GM19099 (cell line): ENCODE data around the gene PHACTR4.

ENCODE experiments used
- POLR2A ChIP-seq: IDR thresholded peaks from 3 replicates; pipeline ENCODE4 v1.6.1; 2011; ENCODE audit warnings: low read depth; ENCODE audit not compliant: insufficient read length; ENCODE audit errors: extremely low read depth

The PHACTR4 gene

DNA sequence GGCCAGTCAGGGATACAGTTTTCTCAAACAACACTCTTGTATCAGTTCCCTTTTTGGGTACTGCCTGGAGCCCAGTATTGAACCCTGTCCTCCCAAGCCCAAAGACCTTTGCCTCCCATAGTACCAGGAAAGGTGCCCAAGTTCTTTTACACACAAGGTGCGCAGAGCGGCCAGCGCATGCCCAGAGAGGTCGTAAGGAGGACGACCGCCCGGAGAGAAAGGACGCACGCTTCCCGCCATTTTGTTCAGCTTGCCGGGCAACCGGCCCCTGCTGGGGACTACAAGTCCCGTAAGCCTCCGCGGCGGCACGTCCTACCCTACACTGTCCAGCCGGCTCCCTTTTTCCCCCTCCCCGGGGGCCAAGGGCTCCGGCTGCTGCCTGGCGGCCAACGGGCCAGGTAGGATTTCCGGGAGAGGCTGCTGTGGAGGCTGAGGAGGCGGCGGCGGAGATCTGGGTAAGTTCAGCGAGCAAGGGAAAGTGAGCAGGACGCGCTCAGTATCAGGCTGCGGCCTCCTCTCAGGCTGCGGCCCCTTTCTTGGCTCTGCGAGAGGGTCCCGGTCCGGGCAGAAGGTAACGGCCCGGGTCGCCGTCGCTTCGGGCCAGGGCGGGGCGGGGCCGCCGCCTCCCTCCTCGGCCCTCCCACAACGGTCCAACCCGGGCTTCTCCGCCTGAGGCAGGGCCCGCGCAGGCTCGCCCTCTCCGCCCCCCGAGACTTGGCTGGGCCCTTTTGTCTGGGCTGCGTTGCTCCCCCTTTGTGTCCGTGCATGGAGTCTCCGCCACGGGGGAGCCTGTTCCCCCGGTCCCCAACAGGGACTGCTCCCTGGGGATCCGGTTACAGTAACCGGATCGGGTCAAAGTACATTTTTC is at the start of gene PHACTR4:
Gene PHACTR4, plus strand, starts transcription at position 370 of the 868 bp plus-strand sequence. CDS start 37,708 bp downstream, outside the sequence.
- TF ChIP-seq POLR2A = peak; percentile 76

DNA sequence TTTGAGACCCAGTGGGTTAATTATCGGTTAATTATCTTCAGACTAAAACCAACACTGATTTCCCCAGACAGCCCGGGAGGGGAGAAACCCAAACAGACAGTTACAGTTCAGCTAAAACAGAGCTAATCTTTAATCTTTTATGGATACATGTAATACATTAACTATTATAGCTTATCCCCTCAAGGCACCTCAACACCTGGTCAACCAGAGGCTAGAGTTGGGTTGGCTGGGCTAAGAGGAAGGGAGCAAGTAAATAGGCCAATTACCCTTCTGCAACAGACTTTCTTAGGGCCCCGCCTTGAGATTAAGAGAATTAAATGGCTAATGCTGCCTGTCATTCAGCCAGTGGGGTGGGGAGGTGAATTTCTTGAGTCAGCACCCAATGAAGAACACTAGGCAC is 47.3 kb upstream of the PHACTR4 start:
- TF ChIP-seq POLR2A = no peak

DNA sequence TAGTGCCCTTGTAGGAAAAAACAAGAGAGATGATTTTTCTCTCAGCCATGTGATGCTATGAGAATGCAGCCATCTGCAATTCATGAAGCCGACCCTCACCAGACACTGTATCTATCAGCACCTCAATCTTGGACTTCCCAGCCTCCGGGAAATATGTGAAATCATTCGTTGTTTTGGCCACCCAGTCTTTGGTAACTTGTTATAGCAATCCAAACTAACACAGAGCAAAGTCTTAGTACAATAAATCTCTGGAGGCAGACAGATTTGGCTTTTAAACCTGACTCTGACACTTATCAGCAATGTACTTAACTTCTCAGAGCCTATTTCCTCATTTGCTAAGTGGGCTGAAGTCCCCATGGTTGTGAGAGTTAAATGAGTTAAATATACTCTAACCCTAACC is 45.8 kb upstream of the PHACTR4 start:
- no peak for TF ChIP-seq POLR2A

DNA sequence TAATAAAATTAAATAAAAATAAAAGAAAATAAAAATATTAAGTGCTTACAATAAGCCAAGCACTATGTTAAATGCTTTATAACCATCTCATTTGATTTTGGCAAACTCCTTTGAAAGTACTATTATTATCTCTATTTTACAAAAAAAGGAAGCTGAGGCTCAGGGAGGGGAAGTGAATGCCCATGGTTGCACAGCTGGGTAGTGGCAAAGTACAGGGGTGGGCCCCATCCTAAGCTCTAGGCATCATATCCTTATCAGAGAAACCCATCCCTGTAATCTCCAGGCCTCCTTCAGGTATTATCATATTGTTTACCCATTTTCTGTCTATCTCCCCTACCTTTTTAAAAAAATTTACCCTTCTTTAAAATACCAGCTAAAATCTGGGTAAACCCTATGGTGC is 43.0 kb upstream of the PHACTR4 start:
- TF ChIP-seq POLR2A = no peak

DNA sequence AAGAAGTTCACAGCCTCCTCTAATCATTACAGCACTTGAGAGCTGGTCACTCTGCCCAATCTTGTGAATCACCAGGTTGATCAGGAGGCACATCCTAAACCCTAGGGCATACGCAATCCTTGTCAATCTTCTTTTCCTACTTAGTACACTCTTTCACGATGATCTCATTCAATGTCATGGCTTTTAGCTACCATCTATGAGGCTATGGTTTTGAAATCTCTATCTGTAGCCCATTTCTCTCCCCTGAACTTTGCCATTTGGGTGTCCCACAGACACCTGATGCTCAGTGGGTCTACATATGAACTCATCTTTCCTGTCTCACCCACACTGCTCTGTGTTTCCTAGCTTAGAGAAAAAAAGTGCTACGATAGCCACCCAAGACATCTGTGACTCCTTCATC is 42.6 kb upstream of the PHACTR4 start:
- no peak for TF ChIP-seq POLR2A

DNA sequence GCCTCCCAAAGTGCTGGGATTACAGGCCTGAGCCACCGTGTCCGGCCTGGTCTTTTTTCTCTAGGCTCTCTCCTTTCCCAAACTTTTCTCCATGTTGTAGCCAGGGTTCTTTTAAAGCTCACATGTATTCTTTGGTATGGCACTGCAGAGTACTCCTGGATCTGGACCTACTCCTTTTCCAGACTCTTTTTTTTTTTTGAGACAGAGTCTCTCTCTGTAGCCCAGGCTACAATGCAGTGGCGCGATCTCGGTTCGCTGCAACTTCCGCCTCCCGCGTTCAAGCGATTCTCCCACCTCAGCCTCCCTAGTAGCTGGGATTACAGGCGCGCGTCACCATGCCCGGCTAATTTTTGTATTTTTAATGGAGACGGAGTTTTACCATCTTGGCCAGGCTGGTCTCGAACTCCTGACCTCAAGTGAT is 41.3 kb upstream of the PHACTR4 start:
- no peak for TF ChIP-seq POLR2A

DNA sequence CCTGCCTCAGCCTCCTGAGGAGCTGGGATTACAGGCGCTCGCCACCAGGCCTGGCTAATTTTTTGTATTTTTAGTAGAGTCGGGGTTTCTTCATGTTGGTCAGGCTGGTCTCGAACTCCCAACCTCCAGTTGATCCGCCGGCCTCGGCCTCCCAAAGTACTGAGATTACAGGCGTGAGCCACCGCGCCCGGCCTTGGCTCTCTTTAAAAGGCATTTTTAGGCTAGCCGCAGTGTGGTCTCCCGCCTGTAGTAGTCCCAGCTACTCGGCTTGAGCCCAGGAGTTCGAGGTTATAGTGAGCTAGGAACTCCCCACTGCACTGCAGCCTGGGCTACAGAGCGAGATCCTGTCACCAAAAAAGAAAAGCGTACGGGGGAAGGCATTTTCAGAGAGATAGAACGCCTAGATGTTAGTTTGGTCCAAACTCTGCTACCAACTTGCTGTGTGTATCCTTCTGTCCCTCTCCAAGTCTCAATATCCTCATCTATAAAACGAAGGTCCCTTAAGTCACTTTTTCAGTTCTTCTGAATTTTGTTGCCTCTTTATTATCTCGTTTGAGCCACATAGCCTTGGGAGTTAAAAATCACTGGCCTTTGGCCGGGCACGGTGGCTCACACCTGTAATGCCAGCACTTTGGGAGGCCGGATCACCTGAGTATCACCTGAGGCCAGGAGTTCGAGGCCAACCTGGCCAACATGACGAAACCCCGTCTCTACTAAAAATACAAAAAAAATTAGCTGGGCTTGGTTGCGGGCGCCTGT is 40.0 kb upstream of the PHACTR4 start:
- no peak for TF ChIP-seq POLR2A

DNA sequence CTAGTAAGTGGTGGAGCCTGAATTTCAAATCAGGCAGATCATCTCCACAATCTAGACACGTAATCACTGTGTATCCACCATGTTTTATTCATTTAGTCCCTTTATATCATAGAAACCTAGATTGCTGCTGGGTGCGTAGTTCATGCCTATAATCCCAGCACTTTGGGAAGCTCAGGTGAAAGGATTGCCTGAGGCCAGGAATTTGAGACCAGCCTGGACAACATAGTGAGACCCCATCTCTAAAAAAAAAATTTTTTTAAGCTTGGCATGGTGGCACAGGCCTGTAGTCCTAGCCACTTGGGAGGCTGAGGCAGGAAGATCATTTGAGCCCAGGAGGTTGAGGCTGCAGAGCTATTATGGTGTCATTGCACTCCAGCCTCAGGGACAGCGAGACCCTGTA is 30.6 kb upstream of the PHACTR4 start:
- no peak for TF ChIP-seq POLR2A

DNA sequence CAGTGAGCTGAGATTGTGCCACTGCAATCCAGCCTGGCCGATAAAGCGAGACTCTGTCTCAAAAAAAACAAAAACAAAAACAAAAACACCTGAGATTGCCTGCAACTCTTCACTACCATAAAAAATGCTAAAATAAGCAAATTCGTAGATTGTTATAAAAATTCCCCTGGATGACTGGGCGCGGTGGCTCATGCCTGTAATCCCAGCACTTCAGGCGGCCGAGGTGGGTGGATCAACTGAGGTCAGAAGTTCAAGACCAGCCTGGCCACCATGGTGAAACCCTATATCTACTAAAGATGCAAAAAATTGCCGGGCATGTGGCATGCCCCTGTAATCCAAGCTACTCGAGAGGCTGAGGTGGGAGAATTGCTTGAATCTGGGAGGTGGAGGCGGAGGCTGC is 30.0 kb upstream of the PHACTR4 start:
- no peak for TF ChIP-seq POLR2A

DNA sequence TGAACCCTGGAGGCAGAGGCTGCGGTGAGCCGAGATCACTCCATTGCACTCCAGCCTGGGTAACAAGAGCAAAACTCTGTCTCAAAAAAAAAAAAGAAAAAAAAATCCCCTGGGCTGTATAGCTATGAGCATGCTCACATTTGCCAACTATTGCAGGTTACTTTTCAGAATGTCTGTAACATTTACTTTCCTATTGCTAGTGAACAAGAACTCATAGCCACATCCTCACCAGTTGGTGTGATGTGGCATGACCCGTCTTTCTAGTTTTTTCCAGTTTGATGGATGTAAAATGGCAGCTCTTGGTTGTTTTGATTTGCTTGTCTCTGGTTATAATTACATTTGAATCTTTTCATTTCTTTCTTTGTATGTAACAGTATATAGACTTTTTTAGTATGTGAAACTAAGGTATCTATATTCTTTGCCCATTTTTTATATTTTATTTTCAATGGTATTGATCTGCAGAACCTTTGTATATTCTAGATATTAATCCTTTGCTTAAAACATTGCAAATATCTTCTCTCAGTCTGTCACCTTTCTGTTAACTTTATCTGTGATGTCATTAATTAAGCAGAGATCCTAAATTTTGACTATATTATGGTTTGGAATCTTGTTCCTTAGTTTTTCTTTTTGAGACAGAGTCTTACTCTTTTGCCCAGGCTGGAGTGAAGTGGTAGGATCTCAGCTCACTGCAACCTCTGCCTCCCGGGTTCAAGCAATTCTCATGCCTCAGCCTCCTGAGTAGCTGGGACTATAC is 29.1 kb upstream of the PHACTR4 start:
- no peak for TF ChIP-seq POLR2A

DNA sequence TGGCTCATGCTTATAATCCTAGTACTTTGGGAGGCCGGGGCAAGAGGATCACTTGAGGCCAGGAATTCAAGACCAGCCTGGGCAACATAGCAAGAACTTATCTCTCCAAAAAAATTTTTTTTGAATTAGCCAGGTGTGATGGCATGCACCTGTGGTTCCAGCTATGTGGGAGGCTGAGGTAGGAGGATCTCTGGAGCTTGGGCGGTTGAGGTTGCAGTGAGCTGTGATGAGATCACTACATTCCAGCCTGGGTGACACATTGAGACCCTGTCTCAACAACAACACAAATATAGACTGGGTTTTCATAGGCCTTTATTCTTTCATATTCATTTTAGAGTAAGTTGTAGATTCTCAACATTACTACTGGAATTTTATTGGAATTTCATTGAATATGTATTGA is 27.9 kb upstream of the PHACTR4 start:
- no peak for TF ChIP-seq POLR2A

DNA sequence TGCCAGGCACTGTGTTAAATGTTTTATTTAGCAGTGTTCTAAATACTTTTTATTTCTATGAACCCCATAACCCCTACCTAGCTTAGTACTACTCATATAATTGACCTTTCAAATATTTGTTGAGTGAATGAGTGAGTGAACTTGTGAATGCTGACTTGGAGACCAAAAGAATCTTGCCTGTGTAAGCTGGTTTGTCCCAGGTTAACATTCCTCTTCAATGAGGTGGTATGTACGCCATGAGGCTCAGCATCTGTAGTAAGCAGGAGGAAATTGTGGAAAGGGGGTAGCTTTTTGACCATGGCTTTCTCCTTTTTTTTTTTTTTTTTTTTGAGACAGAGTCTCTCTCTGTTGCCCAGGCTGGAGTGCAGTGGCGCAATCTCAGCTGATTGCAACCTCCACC is 26.1 kb upstream of the PHACTR4 start:
- no peak for TF ChIP-seq POLR2A

DNA sequence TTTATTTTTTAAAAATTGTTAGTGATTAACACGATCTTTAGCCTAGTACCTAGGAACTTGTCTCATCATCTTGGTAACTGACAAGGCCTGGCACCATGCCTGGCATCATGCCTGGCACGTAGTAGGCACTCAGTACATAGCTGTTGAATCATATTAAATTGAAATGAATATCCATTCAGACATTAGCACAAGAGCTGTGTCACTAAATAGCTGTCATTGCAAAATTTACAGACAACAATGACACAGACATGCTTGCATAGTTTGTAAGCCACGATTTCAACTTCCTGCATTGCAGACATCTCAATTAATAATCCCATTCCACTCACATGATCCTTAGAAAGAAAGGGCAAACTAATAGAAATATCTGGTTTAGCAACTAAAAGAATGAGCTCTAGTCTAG is 15.4 kb upstream of the PHACTR4 start:
- TF ChIP-seq POLR2A = no peak

DNA sequence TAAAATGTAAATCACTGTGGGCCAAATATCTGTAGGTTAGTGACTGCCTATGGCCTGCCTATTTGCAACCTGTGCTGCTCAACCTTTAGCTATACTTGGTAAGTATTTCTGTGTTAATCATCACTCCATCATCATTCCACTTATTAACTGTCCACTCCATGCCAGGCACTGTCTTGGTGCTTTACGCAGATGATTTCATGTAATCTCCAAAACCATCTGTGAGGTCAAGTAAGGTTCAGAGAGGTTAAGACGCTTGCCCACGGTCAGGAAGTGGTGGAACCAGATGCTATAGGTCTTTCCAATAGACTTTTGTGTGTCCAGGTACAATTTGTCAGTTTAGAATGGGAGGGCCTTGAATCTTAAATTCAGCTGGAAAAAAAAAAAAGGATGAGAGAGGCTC is 10.8 kb upstream of the PHACTR4 start:
- no peak for TF ChIP-seq POLR2A

DNA sequence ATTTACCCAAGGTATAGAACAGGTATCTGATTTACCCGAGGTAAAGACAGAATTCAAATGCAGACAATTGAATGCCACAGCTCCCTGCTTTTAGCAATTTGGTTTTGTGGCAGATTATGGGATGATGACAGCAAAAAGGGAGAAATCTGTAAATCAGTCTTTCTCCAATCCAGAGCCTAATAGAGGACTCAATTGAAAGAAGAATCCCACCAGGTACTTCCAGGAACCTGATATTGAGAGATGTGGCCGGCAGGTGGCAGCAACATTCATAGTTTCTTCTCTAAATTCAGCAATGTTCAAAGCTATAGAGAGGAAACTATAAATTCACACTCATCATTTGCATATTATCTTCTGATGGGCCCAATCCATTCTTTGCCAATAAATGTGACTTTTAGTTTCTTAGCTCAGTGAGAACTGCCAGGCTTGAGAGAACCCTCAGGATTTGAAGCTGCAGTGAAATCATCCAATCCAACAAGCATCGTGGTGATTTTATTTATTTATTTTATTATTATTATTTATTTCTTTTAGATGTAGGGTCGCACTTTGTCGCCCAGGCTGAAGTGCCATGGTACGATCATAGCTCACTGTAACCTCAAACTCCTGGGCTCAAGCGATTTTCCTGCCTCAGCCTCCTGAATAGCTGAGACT is 9.8 kb upstream of the PHACTR4 start:
- no peak for TF ChIP-seq POLR2A
